Trophoblast cell (in vitro differentiated cells and primary cell): ENCODE data around the gene TRIM4.
"Not testable (repeated sequence)": the region's sequence is repeated elsewhere in the genome, so short reads cannot be mapped to it uniquely, and the experiment has no call there.

ENCODE experiments used
- DNase-seq, 2 donors: peaks; one replicate each; pipeline ENCODE4 v3.0.0-alpha.2; 2016
- H2AFZ ChIP-seq: 2 replicates; pipeline ENCODE4 v1.6.1; 2013; ENCODE audit warnings: low read length, moderate library complexity, mild to moderate bottlenecking; ENCODE audit not compliant: insufficient read depth, poor library complexity
- H2AK5ac ChIP-seq: 2 replicates; pipeline ENCODE4 v1.6.1; 2013; ENCODE audit warnings: mild to moderate bottlenecking, low read length
- H2BK120ac ChIP-seq: 2 replicates; pipeline ENCODE4 v1.6.1; 2013; ENCODE audit warnings: low read length, mild to moderate bottlenecking, moderate library complexity; ENCODE audit not compliant: insufficient read depth, poor library complexity
- H2BK12ac ChIP-seq: 2 replicates; pipeline ENCODE4 v1.6.1; 2013; ENCODE audit warnings: mild to moderate bottlenecking, low read length, moderate library complexity
- H2BK5ac ChIP-seq: 2 replicates; pipeline ENCODE4 v1.6.1; 2013; ENCODE audit warnings: low read length, low read depth, moderate library complexity, mild to moderate bottlenecking; ENCODE audit not compliant: poor library complexity
- H3K14ac ChIP-seq: 2 replicates; pipeline ENCODE4 v1.6.1; 2013; ENCODE audit warnings: mild to moderate bottlenecking, low read length
- H3K18ac ChIP-seq: 2 replicates; pipeline ENCODE4 v1.6.1; 2013; ENCODE audit warnings: mild to moderate bottlenecking, low read length
- H3K23ac ChIP-seq: 2 replicates; pipeline ENCODE4 v1.6.1; 2013; ENCODE audit warnings: low read length
- H3K27ac ChIP-seq: 2 replicates; pipeline ENCODE4 v1.5.1; 2013; ENCODE audit warnings: low read depth, mild to moderate bottlenecking, inconsistent platforms, low read length, moderate library complexity
- H3K27me3 ChIP-seq: 2 replicates; pipeline ENCODE4 v1.6.1; 2013; ENCODE audit warnings: inconsistent platforms, mild to moderate bottlenecking, low read length, moderate library complexity; ENCODE audit not compliant: insufficient read depth
- H3K36me3 ChIP-seq, 2 experiments: 1 replicate in 1 of 2; 2 replicates in 1 of 2; pipeline ENCODE4 v1.6.1; 2013; ENCODE audit warnings: low read length in 2 of 2, mild to moderate bottlenecking in 2 of 2, moderate library complexity in 1 of 2; ENCODE audit not compliant: insufficient read depth in 2 of 2, control insufficient read depth in 1 of 2
- H3K4ac ChIP-seq: 2 replicates; pipeline ENCODE4 v1.6.1; 2013; ENCODE audit warnings: low read depth, mild to moderate bottlenecking, low read length, moderate library complexity
- H3K4me1 ChIP-seq, 2 experiments: 1 replicate in 1 of 2; 2 replicates in 1 of 2; pipeline ENCODE4 v1.6.1; 2013; ENCODE audit warnings: low read length in 2 of 2, mild to moderate bottlenecking in 2 of 2, moderate library complexity in 1 of 2; ENCODE audit not compliant: insufficient read depth in 2 of 2, control insufficient read depth in 1 of 2
- H3K4me2 ChIP-seq: 2 replicates; pipeline ENCODE4 v1.6.1; 2013; ENCODE audit warnings: inconsistent platforms, mild to moderate bottlenecking, low read length, moderate library complexity
- H3K4me3 ChIP-seq: 2 replicates; pipeline ENCODE4 v1.5.1; 2013; ENCODE audit warnings: mild to moderate bottlenecking, low read depth, low read length, inconsistent platforms
- H3K79me1 ChIP-seq: one replicate; pipeline ENCODE4 v1.6.1; 2013; ENCODE audit warnings: low read length
- H3K79me2 ChIP-seq: 2 replicates; pipeline ENCODE4 v1.6.1; 2013; ENCODE audit warnings: low read length, mild to moderate bottlenecking; ENCODE audit not compliant: control insufficient read depth, insufficient read depth, poor library complexity
- H3K9ac ChIP-seq: 2 replicates; pipeline ENCODE4 v1.6.1; 2013; ENCODE audit warnings: mild to moderate bottlenecking, low read length
- H3K9me3 ChIP-seq: 2 replicates; pipeline ENCODE4 v1.6.1; 2013; ENCODE audit warnings: low read depth, mild to moderate bottlenecking, control low read depth, inconsistent platforms, low read length; ENCODE audit not compliant: insufficient read depth
- H4K12ac ChIP-seq: 2 replicates; pipeline ENCODE4 v1.6.1; 2013; ENCODE audit warnings: low read depth, mild to moderate bottlenecking, low read length, moderate library complexity
- H4K8ac ChIP-seq: 2 replicates; pipeline ENCODE4 v1.6.1; 2013; ENCODE audit warnings: low read depth, mild to moderate bottlenecking, low read length, moderate library complexity
- H4K91ac ChIP-seq: one replicate; pipeline ENCODE4 v1.6.1; 2013; ENCODE audit warnings: low read depth, mild to moderate bottlenecking, low read length, moderate library complexity
- WGBS: extraction: QIAGEN DNeasy Blood & Tissue Kit; methylation state at CpG from one replicate; pipeline ENCODE4 v1.1.7; 2013; ENCODE audit warnings: missing lambda C conversion rate; ENCODE audit not compliant: insufficient read length, insufficient coverage; ENCODE audit errors: extremely low coverage; 5-methylcytosine and 5-hydroxymethylcytosine counted together

The TRIM4 gene

GRCh38 chr7:99953649-99954048, 34.3 kb upstream of the TRIM4 start:
- Histone ChIP-seq H3K36me3 (no peaks in the 10 kb centered on the region), H3K79me2 (no peaks in the 10 kb centered on the region), H3K4me3 (no peak overlapping the region), H4K8ac (no peak overlapping the region), H3K9ac (no peak overlapping the region), H2BK5ac (no peak overlapping the region), H3K4me1 (no peaks in the 10 kb centered on the region), H3K4ac (no peak overlapping the region), H3K9me3 (peaks cover 8% of the 10 kb centered on the region), H3K27ac (no peak overlapping the region), H2BK120ac (no peak overlapping the region), H2AK5ac (no peak overlapping the region), H3K79me1 (no peaks in the 10 kb centered on the region), H3K27me3 (no peaks in the 10 kb centered on the region), H3K18ac (no peak overlapping the region), H2AFZ (no peak overlapping the region), H4K91ac (no peak overlapping the region), H3K14ac (no peak overlapping the region), H3K4me2 (no peak overlapping the region), H3K23ac (no peak overlapping the region), H2BK12ac (no peak overlapping the region), H4K12ac (no peak overlapping the region)
- no peak for DNase-seq
- no CpG with 5 or more reads among the region's 3 CpGs for WGBS

- H3K9me3 ChIP-seq, H3K14ac ChIP-seq, H3K36me3 ChIP-seq, H2AFZ ChIP-seq, H2AK5ac ChIP-seq, H3K4me1 ChIP-seq, H3K27ac ChIP-seq, H3K9ac ChIP-seq, H3K27me3 ChIP-seq, H3K79me2 ChIP-seq, H3K4ac ChIP-seq, H3K79me1 ChIP-seq, H3K23ac ChIP-seq, H4K8ac ChIP-seq, H4K91ac ChIP-seq, H2BK5ac ChIP-seq, H3K18ac ChIP-seq, H3K4me2 ChIP-seq, H4K12ac ChIP-seq, H2BK120ac ChIP-seq, H2BK12ac ChIP-seq, DNase-seq, H3K4me3 ChIP-seq: not testable (repeated sequence)
- no CpG with 5 or more reads among the region's 4 CpGs for WGBS
These were observed 33.3 kb upstream of the TRIM4 start for GRCh38 chr7:99952649-99953048.

GRCh38 chr7:99950819-99951218, 31.5 kb upstream of the TRIM4 start:
- not testable (repeated sequence) for H3K9ac ChIP-seq, H2AFZ ChIP-seq, H2AK5ac ChIP-seq, H3K4me2 ChIP-seq, H3K9me3 ChIP-seq, H3K4ac ChIP-seq, H3K36me3 ChIP-seq, H3K4me3 ChIP-seq, H2BK5ac ChIP-seq, H3K4me1 ChIP-seq, DNase-seq, H3K14ac ChIP-seq, H3K27ac ChIP-seq, H4K8ac ChIP-seq, H3K18ac ChIP-seq, H4K91ac ChIP-seq, H3K79me1 ChIP-seq, H3K27me3 ChIP-seq, H3K79me2 ChIP-seq, H4K12ac ChIP-seq, H2BK120ac ChIP-seq, H3K23ac ChIP-seq, H2BK12ac ChIP-seq
- WGBS = no CpG with 5 or more reads among the region's 6 CpGs

GRCh38 chr7:99949645-99950228, 30.4 kb upstream of the TRIM4 start:
- Histone ChIP-seq H3K9me3 (peaks cover 8% of the 10 kb centered on the region), H3K27ac (no peak overlapping the region), H3K4me1 (no peaks in the 10 kb centered on the region), H4K12ac (no peak overlapping the region), H2BK12ac (no peak overlapping the region), H3K18ac (no peak overlapping the region), H2AFZ (no peak overlapping the region), H3K4me2 (no peak overlapping the region), H3K4me3 (no peak overlapping the region), H2AK5ac (no peak overlapping the region), H2BK5ac (no peak overlapping the region), H3K79me2 (no peaks in the 10 kb centered on the region), H3K4ac (no peak overlapping the region), H3K14ac (no peak overlapping the region), H3K79me1 (no peaks in the 10 kb centered on the region), H4K91ac (no peak overlapping the region), H3K23ac (no peak overlapping the region), H3K9ac (no peak overlapping the region), H3K36me3 (no peaks in the 10 kb centered on the region), H4K8ac (no peak overlapping the region), H2BK120ac (no peak overlapping the region), H3K27me3 (no peaks in the 10 kb centered on the region)
- no peak for DNase-seq
- WGBS = no CpG with 5 or more reads among the region's 3 CpGs
